ENCODE data around the gene NR1I2.

DNA sequence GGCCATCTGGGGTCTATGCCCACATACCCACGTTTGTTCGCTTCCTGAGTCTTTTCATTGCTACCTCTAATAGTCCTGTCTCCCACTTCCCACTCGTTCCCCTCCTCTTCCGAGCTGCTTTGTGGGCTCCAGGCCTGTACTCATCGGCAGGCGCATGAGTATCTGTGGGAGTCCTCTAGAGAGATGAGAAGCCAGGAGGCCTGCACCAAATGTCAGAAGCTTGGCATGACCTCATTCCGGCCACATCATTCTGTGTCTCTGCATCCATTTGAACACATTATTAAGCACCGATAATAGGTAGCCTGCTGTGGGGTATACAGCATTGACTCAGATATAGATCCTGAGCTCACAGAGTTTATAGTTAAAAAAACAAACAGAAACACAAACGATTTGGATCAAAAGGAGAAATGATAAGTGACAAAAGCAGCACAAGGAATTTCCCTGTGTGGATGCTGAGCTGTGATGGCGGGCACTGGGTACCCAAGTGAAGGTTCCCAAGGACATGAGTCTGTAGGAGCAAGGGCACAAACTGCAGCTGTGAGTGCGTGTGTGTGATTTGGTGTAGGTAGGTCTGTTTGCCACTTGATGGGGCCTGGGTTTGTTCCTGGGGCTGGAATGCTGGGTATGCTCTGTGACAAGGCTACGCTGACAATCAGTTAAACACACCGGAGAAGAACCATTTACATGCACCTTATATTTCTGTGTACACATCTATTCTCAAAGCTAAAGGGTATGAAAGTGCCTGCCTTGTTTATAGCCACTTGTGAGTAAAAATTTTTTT lies 35.9 kb downstream of the NR1I2 start:
- no peak for TF ChIP-seq EP300 (IDR thresholded peaks at IDR 0.05)
- TF ChIP-seq, protein P1, sequence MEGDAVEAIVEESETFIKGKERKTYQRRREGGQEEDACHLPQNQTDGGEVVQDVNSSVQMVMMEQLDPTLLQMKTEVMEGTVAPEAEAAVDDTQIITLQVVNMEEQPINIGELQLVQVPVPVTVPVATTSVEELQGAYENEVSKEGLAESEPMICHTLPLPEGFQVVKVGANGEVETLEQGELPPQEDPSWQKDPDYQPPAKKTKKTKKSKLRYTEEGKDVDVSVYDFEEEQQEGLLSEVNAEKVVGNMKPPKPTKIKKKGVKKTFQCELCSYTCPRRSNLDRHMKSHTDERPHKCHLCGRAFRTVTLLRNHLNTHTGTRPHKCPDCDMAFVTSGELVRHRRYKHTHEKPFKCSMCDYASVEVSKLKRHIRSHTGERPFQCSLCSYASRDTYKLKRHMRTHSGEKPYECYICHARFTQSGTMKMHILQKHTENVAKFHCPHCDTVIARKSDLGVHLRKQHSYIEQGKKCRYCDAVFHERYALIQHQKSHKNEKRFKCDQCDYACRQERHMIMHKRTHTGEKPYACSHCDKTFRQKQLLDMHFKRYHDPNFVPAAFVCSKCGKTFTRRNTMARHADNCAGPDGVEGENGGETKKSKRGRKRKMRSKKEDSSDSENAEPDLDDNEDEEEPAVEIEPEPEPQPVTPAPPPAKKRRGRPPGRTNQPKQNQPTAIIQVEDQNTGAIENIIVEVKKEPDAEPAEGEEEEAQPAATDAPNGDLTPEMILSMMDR (IDR thresholded peaks at IDR 0.05), result no peak
- TF ChIP-seq POLR2A (IDR thresholded peaks at IDR 0.05), result no peak
